Loucy (cell line): ENCODE data around the gene ADAMTS10.

ENCODE experiments used
- CTCF ChIP-seq: fragments of 200-600 bp; sonication (generic); conservative IDR thresholded peaks from 2 replicates; pipeline ENCODE4 v1.5.1; 2014; ENCODE audit warnings: mild to moderate bottlenecking, antibody characterized with exemption, low read length
- EZH2phosphoT487 ChIP-seq: fragments of 200-600 bp; IDR thresholded peaks from 2 replicates; pipeline ENCODE4 v1.6.1; 2018; ENCODE audit warnings: antibody characterized with exemption, mild to moderate bottlenecking, moderate library complexity, borderline replicate concordance

GRCh38 chr19:8584965-8585893 is 25.3 kb downstream of the ADAMTS10 start:
- TF ChIP-seq CTCF (no peak), EZH2phosphoT487 (no peak)
